Measurements from ENCODE around the gene ZBTB48.

- TF ChIP-seq, protein P1, sequence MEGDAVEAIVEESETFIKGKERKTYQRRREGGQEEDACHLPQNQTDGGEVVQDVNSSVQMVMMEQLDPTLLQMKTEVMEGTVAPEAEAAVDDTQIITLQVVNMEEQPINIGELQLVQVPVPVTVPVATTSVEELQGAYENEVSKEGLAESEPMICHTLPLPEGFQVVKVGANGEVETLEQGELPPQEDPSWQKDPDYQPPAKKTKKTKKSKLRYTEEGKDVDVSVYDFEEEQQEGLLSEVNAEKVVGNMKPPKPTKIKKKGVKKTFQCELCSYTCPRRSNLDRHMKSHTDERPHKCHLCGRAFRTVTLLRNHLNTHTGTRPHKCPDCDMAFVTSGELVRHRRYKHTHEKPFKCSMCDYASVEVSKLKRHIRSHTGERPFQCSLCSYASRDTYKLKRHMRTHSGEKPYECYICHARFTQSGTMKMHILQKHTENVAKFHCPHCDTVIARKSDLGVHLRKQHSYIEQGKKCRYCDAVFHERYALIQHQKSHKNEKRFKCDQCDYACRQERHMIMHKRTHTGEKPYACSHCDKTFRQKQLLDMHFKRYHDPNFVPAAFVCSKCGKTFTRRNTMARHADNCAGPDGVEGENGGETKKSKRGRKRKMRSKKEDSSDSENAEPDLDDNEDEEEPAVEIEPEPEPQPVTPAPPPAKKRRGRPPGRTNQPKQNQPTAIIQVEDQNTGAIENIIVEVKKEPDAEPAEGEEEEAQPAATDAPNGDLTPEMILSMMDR (IDR thresholded peaks at IDR 0.05; ENCODE audit: low read depth, low read length): no peak
- TF ChIP-seq POLR2A (IDR thresholded peaks at IDR 0.05; ENCODE audit: extremely low read depth, insufficient read length): no peak
These were observed 58.4 kb downstream of the ZBTB48 start for GRCh38 chr1:6638226-6638625.

Measured in NB4 (cell line).